ENCODE measurements around the gene EBI3. TPM values are rescaled to one million over a fixed set of nuclear protein-coding genes. Genes with fewer than 3 reads are reported as not detected.

The EBI3 gene
- total RNA-seq, 1 experiment from 2014 or later, result 1.2 TPM

GRCh38 chr19:4199699-4200293 lies 29.5 kb upstream of the EBI3 start:
- peak; percentile 37 for DNase-seq
- Mint-ChIP-seq H3K4me3 (ENCODE audit: low read depth, unreplicated experiment) (no peak overlapping the region), H3K9me3 (ENCODE audit: low read depth, unreplicated experiment) (peaks cover 7% of the 10 kb centered on the region), H3K4me1 (ENCODE audit: low read depth, unreplicated experiment) (peaks cover 12% of the 10 kb centered on the region), H3K36me3 (ENCODE audit: insufficient read depth, unreplicated experiment) (peaks cover 10% of the 10 kb centered on the region), H3K27ac (ENCODE audit: unreplicated experiment) (no peak overlapping the region), H3K27me3 (ENCODE audit: unreplicated experiment) (peaks cover 72% of the 10 kb centered on the region)
- BruUV-seq (replicated peaks), result no TSS peak
- CTCF ChIA-PET, result interaction anchor here (0.6 to 1.6 kb wide), 3 partner anchors 34 to 348 kb away, joined by 3 to 6 read pairs (median 3); no protein-coding TSS in a partner anchor
- no peak for TF ChIP-seq CTCF (IDR thresholded peaks at IDR 0.05; ENCODE audit: unreplicated experiment)
- intact Hi-C loops (cut with micrococcal nuclease; ENCODE audit: unreplicated experiment), result loop anchor here (5.0 to 10.0 kb wide), 2 partner anchors 212 to 345 kb away; partner anchors contain the start of gene EEF2

GRCh38 chr19:4200940-4201542 lies 28.3 kb upstream of the EBI3 start:
- Mint-ChIP-seq H3K4me3 (ENCODE audit: low read depth, unreplicated experiment) (no peak overlapping the region), H3K36me3 (ENCODE audit: insufficient read depth, unreplicated experiment) (peaks cover 10% of the 10 kb centered on the region)

GRCh38 chr19:4201798-4202197 lies 27.5 kb upstream of the EBI3 start:
- intact Hi-C loops (cut with micrococcal nuclease; ENCODE audit: unreplicated experiment), result loop anchor here (5.0 to 10.0 kb wide), 2 partner anchors 214 to 347 kb away; partner anchors contain the start of gene EEF2
- Mint-ChIP-seq H3K4me1 (ENCODE audit: low read depth, unreplicated experiment) (peaks cover 12% of the 10 kb centered on the region), H3K9me3 (ENCODE audit: low read depth, unreplicated experiment) (peaks cover 7% of the 10 kb centered on the region), H3K4me3 (ENCODE audit: low read depth, unreplicated experiment) (no peak overlapping the region), H3K27me3 (ENCODE audit: unreplicated experiment) (peaks cover 58% of the 10 kb centered on the region), H3K36me3 (ENCODE audit: insufficient read depth, unreplicated experiment) (peaks cover 10% of the 10 kb centered on the region), H3K27ac (ENCODE audit: unreplicated experiment) (no peak overlapping the region)
- TF ChIP-seq CTCF (IDR thresholded peaks at IDR 0.05; ENCODE audit: unreplicated experiment), result no peak
- no peak for DNase-seq
- no TSS peak for BruUV-seq (replicated peaks)
- CTCF ChIA-PET, result interaction anchor here (1.0 to 1.6 kb wide), 3 partner anchors 62 to 349 kb away, joined by 3 to 5 read pairs (median 3); no protein-coding TSS in a partner anchor

More at GRCh38 chr19:4200940-4201542, 28.3 kb upstream of the EBI3 start:
- no peak for DNase-seq
- Mint-ChIP-seq H3K27ac (ENCODE audit: unreplicated experiment) (no peak overlapping the region), H3K27me3 (ENCODE audit: unreplicated experiment) (peaks cover 62% of the 10 kb centered on the region), H3K9me3 (ENCODE audit: low read depth, unreplicated experiment) (peaks cover 7% of the 10 kb centered on the region), H3K4me1 (ENCODE audit: low read depth, unreplicated experiment) (peaks cover 12% of the 10 kb centered on the region)
- TF ChIP-seq CTCF (IDR thresholded peaks at IDR 0.05; ENCODE audit: unreplicated experiment), result no peak
- CTCF ChIA-PET, result interaction anchor here (1.0 to 1.6 kb wide), 2 partner anchors 61 to 349 kb away, joined by 3 to 6 read pairs; no protein-coding TSS in a partner anchor
- intact Hi-C loops (cut with micrococcal nuclease; ENCODE audit: unreplicated experiment), result loop anchor here (5.0 to 10.0 kb wide), 2 partner anchors 214 to 346 kb away; partner anchors contain the start of gene EEF2
- BruUV-seq (replicated peaks), result no TSS peak

- Mint-ChIP-seq H3K27ac (ENCODE audit: unreplicated experiment) (no peak overlapping the region), H3K9me3 (ENCODE audit: low read depth, unreplicated experiment) (no peaks in the 10 kb centered on the region), H3K27me3 (ENCODE audit: unreplicated experiment) (peaks cover 9% of the 10 kb centered on the region), H3K4me3 (ENCODE audit: low read depth, unreplicated experiment) (no peak overlapping the region), H3K36me3 (ENCODE audit: insufficient read depth, unreplicated experiment) (peaks cover 5% of the 10 kb centered on the region), H3K4me1 (ENCODE audit: low read depth, unreplicated experiment) (no peaks in the 10 kb centered on the region)
- CTCF ChIA-PET, result interaction anchor here (0.8 to 1.2 kb wide), 3 partner anchors 26 to 238 kb away, joined by 3 read pairs; no protein-coding TSS in a partner anchor
- TF ChIP-seq CTCF (IDR thresholded peaks at IDR 0.05; ENCODE audit: unreplicated experiment), result no peak
- intact Hi-C loops (cut with micrococcal nuclease; ENCODE audit: unreplicated experiment), result loop anchor here (10.0 kb wide), 1 partner anchor 352 kb away; no protein-coding TSS in a partner anchor
- peak; percentile 16 for DNase-seq
- BruUV-seq (replicated peaks), result no TSS peak
Measured at GRCh38 chr19:4206818-4207484, 22.4 kb upstream of the EBI3 start.
